ENCODE data around the gene SLC12A8. TPM values are rescaled to one million over a fixed set of nuclear protein-coding genes. Genes with fewer than 3 reads are reported as not detected.
A peak's percentile ranks its signal among the peaks of the same experiment; 100 is the strongest.

The SLC12A8 gene
- polyA plus RNA-seq, 1 of the 3 experiments (the other 2 are of a cell fraction), result 7.5 TPM

DNA sequence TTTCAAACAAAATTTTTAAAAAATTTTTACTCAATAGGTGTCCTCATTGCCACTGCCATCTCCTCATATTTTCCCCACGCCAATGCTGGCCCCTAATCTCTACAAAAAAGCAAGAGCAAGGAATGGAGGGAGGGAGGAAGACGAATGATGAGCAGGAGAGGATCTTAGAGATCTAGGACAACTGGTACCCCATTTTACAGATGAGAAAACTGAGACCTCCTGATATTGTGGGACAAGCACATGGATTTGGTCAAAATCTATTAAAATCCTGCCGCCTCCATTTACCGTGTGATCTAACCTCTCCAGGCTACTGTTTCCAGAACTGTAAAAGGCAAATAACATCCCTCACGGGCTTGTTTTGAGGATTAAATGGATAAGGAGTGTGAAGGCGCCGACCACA, 161.3 kb downstream of the SLC12A8 start:
- peaks cover 5 to 16% of the 10 kb centered on the region in 2 experiments for H3K36me3 ChIP-seq (replicated peaks in 1 of 2; ENCODE audit: control insufficient read depth in 1 of 2, insufficient read depth in 2 of 2, low read length in 1 of 2)
- peaks cover 29% of the 10 kb centered on the region for H3F3A ChIP-seq (replicated peaks; ENCODE audit: insufficient read depth)
- peak overlapping the region; percentile 84 for H3K4me2 ChIP-seq
- no peaks in the 10 kb centered on the region for H3K27me3 ChIP-seq (ENCODE audit: insufficient read depth)
- peak overlapping the region; percentile 76 for H3K9ac ChIP-seq
- TF ChIP-seq TAF1 (IDR thresholded peaks at IDR 0.05; ENCODE audit: borderline replicate concordance, low read depth, low read length), result no peak
- no peak for TF ChIP-seq SMC3 (IDR thresholded peaks at IDR 0.05; ENCODE audit: low read depth, low read length)
- TF ChIP-seq FOSL2 (IDR thresholded peaks at IDR 0.05; ENCODE audit: borderline replicate concordance, low read depth), result no peak
- TF ChIP-seq CHD2 (IDR thresholded peaks at IDR 0.05; ENCODE audit: low read length, partially characterized antibody), result no peak
- TF ChIP-seq, protein P1, sequence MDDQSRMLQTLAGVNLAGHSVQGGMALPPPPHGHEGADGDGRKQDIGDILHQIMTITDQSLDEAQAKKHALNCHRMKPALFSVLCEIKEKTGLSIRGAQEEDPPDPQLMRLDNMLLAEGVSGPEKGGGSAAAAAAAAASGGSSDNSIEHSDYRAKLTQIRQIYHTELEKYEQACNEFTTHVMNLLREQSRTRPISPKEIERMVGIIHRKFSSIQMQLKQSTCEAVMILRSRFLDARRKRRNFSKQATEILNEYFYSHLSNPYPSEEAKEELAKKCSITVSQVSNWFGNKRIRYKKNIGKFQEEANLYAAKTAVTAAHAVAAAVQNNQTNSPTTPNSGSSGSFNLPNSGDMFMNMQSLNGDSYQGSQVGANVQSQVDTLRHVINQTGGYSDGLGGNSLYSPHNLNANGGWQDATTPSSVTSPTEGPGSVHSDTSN (IDR thresholded peaks at IDR 0.05), result no peak
- no peak for TF ChIP-seq GABPA (IDR thresholded peaks at IDR 0.05; ENCODE audit: low read depth)
- TF ChIP-seq, protein P2, sequence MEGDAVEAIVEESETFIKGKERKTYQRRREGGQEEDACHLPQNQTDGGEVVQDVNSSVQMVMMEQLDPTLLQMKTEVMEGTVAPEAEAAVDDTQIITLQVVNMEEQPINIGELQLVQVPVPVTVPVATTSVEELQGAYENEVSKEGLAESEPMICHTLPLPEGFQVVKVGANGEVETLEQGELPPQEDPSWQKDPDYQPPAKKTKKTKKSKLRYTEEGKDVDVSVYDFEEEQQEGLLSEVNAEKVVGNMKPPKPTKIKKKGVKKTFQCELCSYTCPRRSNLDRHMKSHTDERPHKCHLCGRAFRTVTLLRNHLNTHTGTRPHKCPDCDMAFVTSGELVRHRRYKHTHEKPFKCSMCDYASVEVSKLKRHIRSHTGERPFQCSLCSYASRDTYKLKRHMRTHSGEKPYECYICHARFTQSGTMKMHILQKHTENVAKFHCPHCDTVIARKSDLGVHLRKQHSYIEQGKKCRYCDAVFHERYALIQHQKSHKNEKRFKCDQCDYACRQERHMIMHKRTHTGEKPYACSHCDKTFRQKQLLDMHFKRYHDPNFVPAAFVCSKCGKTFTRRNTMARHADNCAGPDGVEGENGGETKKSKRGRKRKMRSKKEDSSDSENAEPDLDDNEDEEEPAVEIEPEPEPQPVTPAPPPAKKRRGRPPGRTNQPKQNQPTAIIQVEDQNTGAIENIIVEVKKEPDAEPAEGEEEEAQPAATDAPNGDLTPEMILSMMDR (IDR thresholded peaks at IDR 0.05), result no peak
- TF ChIP-seq EP300 (IDR thresholded peaks at IDR 0.05; ENCODE audit: borderline replicate concordance in 1 of 2, low read depth in 1 of 2, low read length in 1 of 2), result no peak
- TF ChIP-seq, protein P3, sequence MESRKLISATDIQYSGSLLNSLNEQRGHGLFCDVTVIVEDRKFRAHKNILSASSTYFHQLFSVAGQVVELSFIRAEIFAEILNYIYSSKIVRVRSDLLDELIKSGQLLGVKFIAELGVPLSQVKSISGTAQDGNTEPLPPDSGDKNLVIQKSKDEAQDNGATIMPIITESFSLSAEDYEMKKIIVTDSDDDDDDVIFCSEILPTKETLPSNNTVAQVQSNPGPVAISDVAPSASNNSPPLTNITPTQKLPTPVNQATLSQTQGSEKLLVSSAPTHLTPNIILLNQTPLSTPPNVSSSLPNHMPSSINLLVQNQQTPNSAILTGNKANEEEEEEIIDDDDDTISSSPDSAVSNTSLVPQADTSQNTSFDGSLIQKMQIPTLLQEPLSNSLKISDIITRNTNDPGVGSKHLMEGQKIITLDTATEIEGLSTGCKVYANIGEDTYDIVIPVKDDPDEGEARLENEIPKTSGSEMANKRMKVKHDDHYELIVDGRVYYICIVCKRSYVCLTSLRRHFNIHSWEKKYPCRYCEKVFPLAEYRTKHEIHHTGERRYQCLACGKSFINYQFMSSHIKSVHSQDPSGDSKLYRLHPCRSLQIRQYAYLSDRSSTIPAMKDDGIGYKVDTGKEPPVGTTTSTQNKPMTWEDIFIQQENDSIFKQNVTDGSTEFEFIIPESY (IDR thresholded peaks at IDR 0.05; ENCODE audit: borderline replicate concordance, low read depth), result no peak
- no peak for TF ChIP-seq EZH2phosphoT487 (IDR thresholded peaks at IDR 0.05; ENCODE audit: borderline replicate concordance, low read depth)
- no peak for TF ChIP-seq RFX5 (IDR thresholded peaks at IDR 0.05; ENCODE audit: low read length)
- no peak for TF ChIP-seq YY1 (IDR thresholded peaks at IDR 0.05; ENCODE audit: low read depth)
- TF ChIP-seq, protein P4, sequence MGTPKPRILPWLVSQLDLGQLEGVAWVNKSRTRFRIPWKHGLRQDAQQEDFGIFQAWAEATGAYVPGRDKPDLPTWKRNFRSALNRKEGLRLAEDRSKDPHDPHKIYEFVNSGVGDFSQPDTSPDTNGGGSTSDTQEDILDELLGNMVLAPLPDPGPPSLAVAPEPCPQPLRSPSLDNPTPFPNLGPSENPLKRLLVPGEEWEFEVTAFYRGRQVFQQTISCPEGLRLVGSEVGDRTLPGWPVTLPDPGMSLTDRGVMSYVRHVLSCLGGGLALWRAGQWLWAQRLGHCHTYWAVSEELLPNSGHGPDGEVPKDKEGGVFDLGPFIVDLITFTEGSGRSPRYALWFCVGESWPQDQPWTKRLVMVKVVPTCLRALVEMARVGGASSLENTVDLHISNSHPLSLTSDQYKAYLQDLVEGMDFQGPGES (IDR thresholded peaks at IDR 0.05; ENCODE audit: low read depth, low read length), result no peak
- TF ChIP-seq TCF12 (IDR thresholded peaks at IDR 0.05), result no peak
- H3K27ac ChIP-seq (ENCODE audit: low read depth in 2 of 2, low read length in 1 of 2), result peak overlapping the region; percentile 77 to 99
- no peak overlapping the region for H2AFZ ChIP-seq (ENCODE audit: low read depth)
- H3K9me3 ChIP-seq, result no peaks in the 10 kb centered on the region
- peak overlapping the region in 1 of 2 experiments; percentile 83; a peak in 2 of 4 replicates for H3K4me3 ChIP-seq (ENCODE audit: low read depth in 2 of 2, low read length in 1 of 2)
- DNase-seq, result no peak
- CTCF ChIA-PET, result no interaction called here
- H4K20me1 ChIP-seq (ENCODE audit: insufficient read depth), result peaks cover 56% of the 10 kb centered on the region
- H3K79me2 ChIP-seq (ENCODE audit: insufficient read depth), result peaks cover 82% of the 10 kb centered on the region
- POLR2A ChIA-PET, result no interaction called here
- WGBS (ENCODE audit: low lambda C conversion rate), result 96% methylated on average over 7 of the region's 7 CpGs
- H3K9me2 ChIP-seq, result no peaks in the 10 kb centered on the region
- peaks cover 28 to 47% of the 10 kb centered on the region in 2 experiments; a peak in 3 of 4 replicates for H3K4me1 ChIP-seq (ENCODE audit: control insufficient read depth in 1 of 2, insufficient read depth in 2 of 2, low read depth in 1 of 2, low read length in 1 of 2)

Data from SK-N-SH (cell line).